GM12878 (cell line): ENCODE results near the gene NOS2. TPM values are rescaled to one million over a fixed set of nuclear protein-coding genes. Genes with fewer than 3 reads are reported as not detected.
A peak's percentile ranks its signal among the peaks of the same experiment; 100 is the strongest.

Experiments
- ATAC-seq: fragments of 200-7000 bp; cut with Tn5 transposase; 3 replicates; pipeline ENCODE4 v1.9.1; 2020; ENCODE audit warnings: mild to moderate bottlenecking, moderate library complexity
- BruUV-seq: library from RNA; stranded (reverse); fragments of 400-500 nt; replicated peaks from 2 replicates; lab custom pipeline; 2021; lab: Mats Ljungman, UMichigan
- CTCF ChIA-PET: fragments of 300-600 bp; sonication (Branson Sonifier 250); formaldehyde crosslinking; extraction: SDS; loops from one replicate; lab custom pipeline; 2021; ENCODE audit warnings: inconsistent platforms; lab: Yijun Ruan, JAX
- POLR2A ChIA-PET: fragments of 350-600 bp; formaldehyde crosslinking; extraction: SDS; loops from one replicate; lab custom pipeline; 2021; ENCODE audit warnings: inconsistent platforms; lab: Charles Lee
- RAD21 ChIA-PET: fragments of 300-600 bp; sonication (Branson Sonifier 250); formaldehyde crosslinking; loops from one replicate; lab custom pipeline; 2023; ENCODE audit warnings: antibody characterized with exemption; ENCODE audit not compliant: unreplicated experiment; lab: Charles Lee
- SMC1A ChIA-PET: fragments of 300-600 bp; sonication (Branson Sonifier 250); formaldehyde crosslinking; loops from one replicate; lab custom pipeline; 2023; ENCODE audit not compliant: unreplicated experiment, uncharacterized antibody; lab: Charles Lee
- DNase-seq: peaks from one replicate; pipeline ENCODE4 v3.0.0-alpha.2; 2011; ENCODE audit warnings: low read depth, low spot score
- FAIRE-seq: peaks from 3 replicates; lab custom pipeline; 2011; peaks lifted over from hg19 to GRCh38; lab: Jason Lieb, UNC
- H2AFZ ChIP-seq: 2 replicates; pipeline ENCODE4 v1.6.0; 2011; ENCODE audit warnings: low read depth, low read length, control low read depth; ENCODE audit not compliant: control insufficient read depth
- H3K27ac ChIP-seq: 2 replicates; pipeline ENCODE4 v1.5.1; 2011; ENCODE audit warnings: control low read depth; ENCODE audit not compliant: control insufficient read depth, insufficient read depth
- H3K27me3 ChIP-seq, 2 experiments: replicated peaks in 1 of 2; 2 replicates each; pipeline versions ENCODE4 v1.6.0 to v1.6.1; 2011; ENCODE audit warnings: low read length in 1 of 2; ENCODE audit not compliant: control insufficient read depth in 2 of 2, insufficient read depth in 2 of 2
- H3K36me3 ChIP-seq, 2 experiments: 2 replicates each; pipeline ENCODE4 v1.5.1; 2011; ENCODE audit warnings: low read length in 1 of 2; ENCODE audit not compliant: control insufficient read depth in 2 of 2, insufficient read depth in 2 of 2
- H3K4me1 ChIP-seq: 2 replicates; pipeline ENCODE4 v1.6.1; 2011; ENCODE audit warnings: mild to moderate bottlenecking, low read length, moderate library complexity, mixed read lengths; ENCODE audit not compliant: control insufficient read depth, insufficient read depth
- H3K4me2 ChIP-seq: 2 replicates; pipeline ENCODE4 v1.6.0; 2011; ENCODE audit warnings: control low read depth; ENCODE audit not compliant: control insufficient read depth, insufficient read depth
- H3K4me3 ChIP-seq: fragments of 200-600 bp; sonication (generic); 2 replicates; pipeline ENCODE4 v1.5.1; 2016
- H3K79me2 ChIP-seq: 2 replicates; pipeline ENCODE4 v1.6.0; 2011; ENCODE audit warnings: low read length; ENCODE audit not compliant: control insufficient read depth, insufficient read depth
- H3K9ac ChIP-seq: 2 replicates; pipeline ENCODE4 v1.8.0; 2011; ENCODE audit warnings: low read length, control low read depth, mixed read lengths; ENCODE audit not compliant: control insufficient read depth, insufficient read depth
- H3K9me3 ChIP-seq: replicated peaks from 3 replicates; pipeline ENCODE4 v1.5.1; 2011; ENCODE audit warnings: mild to moderate bottlenecking, low read length; ENCODE audit not compliant: control insufficient read depth, insufficient read depth
- H4K20me1 ChIP-seq: 2 replicates; pipeline ENCODE4 v1.6.0; 2011; ENCODE audit not compliant: control insufficient read depth, insufficient read depth
- ATF7 ChIP-seq: fragments of 450-650 bp; IDR thresholded peaks from 2 replicates; pipeline ENCODE4 v1.6.1; 2016; ENCODE audit warnings: low read depth, mild to moderate bottlenecking
- BHLHE40 ChIP-seq, 2 experiments: fragments of 450-650 bp in 1 of 2; IDR thresholded peaks; 2 replicates each; pipeline ENCODE4 v1.6.1; 2011 to 2017; ENCODE audit warnings: low read depth in 2 of 2, borderline replicate concordance in 1 of 2, improper control_type of control experiment in 1 of 2, low read length in 1 of 2, mild to moderate bottlenecking in 1 of 2
- CBFB ChIP-seq: IDR thresholded peaks from 2 replicates; pipeline ENCODE4 v1.6.1; 2016; ENCODE audit warnings: antibody characterized with exemption, low read depth
- CUX1 ChIP-seq: IDR thresholded peaks from 2 replicates; pipeline ENCODE4 v1.6.1; 2012; ENCODE audit warnings: improper control_type of control experiment, low read depth, low read length; ENCODE audit not compliant: insufficient replicate concordance
- DPF2 ChIP-seq: fragments of 450-650 bp; IDR thresholded peaks from 2 replicates; pipeline ENCODE4 v1.6.1; 2017; ENCODE audit warnings: mild to moderate bottlenecking
- MLLT1 ChIP-seq: fragments of 450-650 bp; IDR thresholded peaks from 2 replicates; pipeline ENCODE4 v1.6.1; 2016; ENCODE audit warnings: mild to moderate bottlenecking
- PAX8 ChIP-seq: fragments of 450-650 bp; IDR thresholded peaks from 2 replicates; pipeline ENCODE4 v1.6.1; 2017; ENCODE audit warnings: mild to moderate bottlenecking, moderate library complexity
- YY1 ChIP-seq: IDR thresholded peaks from 2 replicates; pipeline ENCODE4 v1.6.1; 2011; ENCODE audit warnings: low read depth, mild to moderate bottlenecking, low read length
- WGBS: methylation state at CpG from one replicate; pipeline ENCODE4 v1.1.6; 2016; ENCODE audit warnings: low lambda C conversion rate; ENCODE audit not compliant: insufficient replicate concordance, insufficient coverage; ENCODE audit errors: missing lambda C conversion rate; 5-methylcytosine and 5-hydroxymethylcytosine counted together
- in situ Hi-C: fragments of 300-500 bp; cut with MboI; formaldehyde crosslinking; loops from 9 replicates; pipeline ENCODE4 v1.14.3; 2018; ENCODE audit warnings: mixed read lengths
- intact Hi-C: fragments of 100-400 bp; cut with micrococcal nuclease; formaldehyde crosslinking; loops from one replicate; pipeline ENCODE4 v1.14.2; 2022; ENCODE audit not compliant: unreplicated experiment
- polyA plus RNA-seq, 11 experiments: library from polyadenylated mRNA; depleted of rRNA in 4 of 11; unstranded in 6 of 11; stranded (reverse) in 5 of 11; fragments of >200 nt; fragmentation: Nextera tagmentation in 4 of 11; fragmentation: Illumina TruSeq in 1 of 11; extraction: Ambion mirVana in 4 of 11; extraction: Trizol in 1 of 11; gene quantifications; 1 replicate in 1 of 11; 2 replicates in 10 of 11; pipeline versions ENCODE4 v1.2.1 to v1.2.3, GENCODE V29; 2011 to 2016; ENCODE audit warnings: inconsistent platforms in 2 of 11, missing spikeins in 2 of 11, low read depth in 1 of 11
- total RNA-seq, 4 experiments: library from RNA; depleted of rRNA in 3 of 4; stranded (reverse); fragments of >200 nt in 3 of 4; fragmentation: Illumina TruSeq in 1 of 4; extraction: Trizol in 1 of 4; gene quantifications; 2 replicates each; pipeline versions ENCODE4 v1.2.1 to v1.2.3, GENCODE V29; 2013 to 2021

Gene NOS2
- total and polyA plus RNA-seq, 10 of the 15 experiments (the other 5 are each of a cell fraction or from before 2014, with no cell fraction given) = 0.01 to 0.05 (median 0.01) TPM; not detected in 7

- TF ChIP-seq PAX8 (no peak), CUX1 (no peak)
Measured at GRCh38 chr17:27808628-27809027, 8.3 kb upstream of the NOS2 start (continued).

GRCh38 chr17:27807567-27808470 lies 7.5 kb upstream of the NOS2 start:
- intact Hi-C loops (loop anchor here (5.0 kb wide), 2 partner anchors 134 to 234 kb away; partner anchors contain the start of gene NLK), in situ Hi-C loops (loop anchor here (5.0 kb wide), 1 partner anchor 74 kb away; no protein-coding TSS in a partner anchor)
- Histone ChIP-seq H2AFZ (peak overlapping the region; percentile 13), H3K9me3 (no peaks in the 10 kb centered on the region; the same call in 1 of the 3 replicates), H3K4me2 (peak overlapping the region; percentile 77), H3K27me3 (no peaks in the 10 kb centered on the region), H3K4me1 (peaks cover 54% of the 10 kb centered on the region), H3K4me3 (peak overlapping the region; percentile 40; the same call in 1 of the 2 replicates), H3K36me3 (no peaks in the 10 kb centered on the region), H4K20me1 (no peaks in the 10 kb centered on the region), H3K9ac (peak overlapping the region; percentile 55), H3K27ac (peak overlapping the region; percentile 94), H3K79me2 (no peaks in the 10 kb centered on the region)
- no TSS peak for BruUV-seq
- WGBS = 46% methylated on average over 17 of the region's 17 CpGs
- POLR2A ChIA-PET = interaction anchor here (0.5 to 5.0 kb wide), 10 partner anchors 10 to 351 kb away, joined by 3 to 40 read pairs (median 6); partner anchors contain the start of genes KSR1 and LYRM9
- CTCF ChIA-PET = interaction anchor here (0.7 to 20.6 kb wide), 16 partner anchors 11 to 693 kb away, joined by 3 to 664 read pairs (median 3); partner anchors contain the start of gene LYRM9
- FAIRE-seq (peak; percentile 97), ATAC-seq (peak; percentile 81), DNase-seq (peak; percentile 83)
- SMC1A ChIA-PET = interaction anchor here (0.7 to 11.7 kb wide), 16 partner anchors 8 to 589 kb away, joined by 3 to 457 read pairs (median 4); partner anchors contain the start of genes LYRM9 and NOS2
- RAD21 ChIA-PET = interaction anchor here (0.6 to 10.3 kb wide), 22 partner anchors 11 to 444 kb away, joined by 3 to 439 read pairs (median 4); partner anchors contain the start of gene LYRM9
- TF ChIP-seq MLLT1 = peak; percentile 96
- TF ChIP-seq DPF2 = 0 out of 2 replicates have a peak, but pooled peaks have one; percentile 30
- no peak for TF ChIP-seq CBFB
- peak in 1 of 2 experiments; percentile 70; a peak in 3 of 4 replicates for TF ChIP-seq BHLHE40 (IDR thresholded peaks at IDR 0.05; ENCODE audit: borderline replicate concordance in 1 of 2, low read depth in 2 of 2, low read length in 1 of 2)
- no peak for TF ChIP-seq YY1
- TF ChIP-seq ATF7 = 0 out of 2 replicates have a peak, but pooled peaks have one; percentile 20
